ENCODE measurements around the gene TADA1. TPM values are rescaled to one million over a fixed set of nuclear protein-coding genes. Genes with fewer than 3 reads are reported as not detected.

Gene TADA1
- total and polyA plus RNA-seq, 11 donors: 5.6 to 10.8 (median 9.3) TPM

GRCh38 chr1:166905136-166905535 is 29.1 kb upstream of the TADA1 start:
- WGBS, 4 donors: 64 to 80% (median 67%) methylated on average over 2 of the region's 2 CpGs
- Histone ChIP-seq H3K27ac (peak overlapping the region in 1 of 12 donors; percentile 66), H3K36me3 (no peaks in the 10 kb centered on the region), H3K9me3 (no peaks in the 10 kb centered on the region), H3K4me3 (no peak overlapping the region), H3K4me1 (peaks cover 0 to 15% (median 0%) of the 10 kb centered on the region in 12 donors), H3K27me3 (no peaks in the 10 kb centered on the region)
- intact Hi-C loops (cut with DNase I): loop anchor here in 2 of 10 donors (5.0 to 10.0 kb wide), 2 partner anchors 152 to 300 kb away; no protein-coding TSS in a partner anchor
- TF ChIP-seq CTCF (IDR thresholded peaks at IDR 0.05) (no peak), POLR2A (IDR thresholded peaks at IDR 0.05) (no peak)
- no peak for ATAC-seq
- no peak for DNase-seq

GRCh38 chr1:166903232-166903631 is 27.2 kb upstream of the TADA1 start:
- Histone ChIP-seq H3K4me3 (no peak overlapping the region), H3K36me3 (no peaks in the 10 kb centered on the region), H3K27ac (peak overlapping the region in 1 of 12 donors; percentile 1), H3K27me3 (no peaks in the 10 kb centered on the region), H3K4me1 (peaks cover 0 to 15% (median 0%) of the 10 kb centered on the region in 12 donors), H3K9me3 (no peaks in the 10 kb centered on the region)
- DNase-seq: no peak
- no peak for ATAC-seq
- no peak for TF ChIP-seq POLR2A (IDR thresholded peaks at IDR 0.05)
- no peak for TF ChIP-seq CTCF (IDR thresholded peaks at IDR 0.05)
- intact Hi-C loops (cut with DNase I): loop anchor here in 1 of 10 donors (10.0 kb wide), 1 partner anchor 302 kb away; no protein-coding TSS in a partner anchor
- 50 to 54% (median 53%) methylated on average over 1 of the region's 1 CpG for WGBS, 4 donors

GRCh38 chr1:166902279-166902678 is 26.2 kb upstream of the TADA1 start:
- Histone ChIP-seq H3K36me3 (no peaks in the 10 kb centered on the region), H3K4me3 (no peak overlapping the region), H3K9me3 (peaks cover 0 to 7% (median 0%) of the 10 kb centered on the region in 12 donors), H3K27ac (peak overlapping the region in 1 of 12 donors; percentile 46), H3K27me3 (peaks cover 0 to 2% (median 0%) of the 10 kb centered on the region in 9 donors), H3K4me1 (peaks cover 0 to 15% (median 0%) of the 10 kb centered on the region in 12 donors)
- intact Hi-C loops (cut with DNase I): loop anchor here in 1 of 10 donors (10.0 kb wide), 1 partner anchor 303 kb away; no protein-coding TSS in a partner anchor
- ATAC-seq: peak in 3 of 4 donors; percentile 63 to 76 (median 69)
- TF ChIP-seq CTCF (IDR thresholded peaks at IDR 0.05): no peak
- DNase-seq: no peak
- 64 to 84% (median 76%) methylated on average over 1 of the region's 1 CpG for WGBS, 4 donors

GRCh38 chr1:166900987-166901386 is 24.9 kb upstream of the TADA1 start:
- H3K4me1 ChIP-seq: peaks cover 0 to 15% (median 0%) of the 10 kb centered on the region in 12 donors
- 10 to 16% (median 15%) methylated on average over 4 of the region's 4 CpGs for WGBS, 4 donors

More at GRCh38 chr1:166900987-166901386, 24.9 kb upstream of the TADA1 start:
- ATAC-seq (peak in 1 of 4 donors; percentile 55), DNase-seq (no peak)
- intact Hi-C loops (cut with DNase I): loop anchor here in 1 of 10 donors (10.0 kb wide), 1 partner anchor 304 kb away; no protein-coding TSS in a partner anchor
- peak overlapping the region in 2 of 12 donors; percentile 27 to 35 for H3K27ac ChIP-seq
- no peak overlapping the region for H3K4me3 ChIP-seq
- H3K36me3 ChIP-seq: no peaks in the 10 kb centered on the region
- peaks cover 0 to 2% (median 0%) of the 10 kb centered on the region in 9 donors for H3K27me3 ChIP-seq
- peaks cover 0 to 9% (median 0%) of the 10 kb centered on the region in 12 donors for H3K9me3 ChIP-seq
- TF ChIP-seq POLR2A (IDR thresholded peaks at IDR 0.05) (no peak), CTCF (IDR thresholded peaks at IDR 0.05) (no peak)
